ENCODE results near the gene CHRNA1. TPM values are rescaled to one million over a fixed set of nuclear protein-coding genes. Genes with fewer than 3 reads are reported as not detected.
A peak's percentile ranks its signal among the peaks of the same experiment; 100 is the strongest.

The CHRNA1 gene
- total and polyA plus RNA-seq, 4 experiments from 2014 or later, result 0.26 to 1.8 TPM; not detected in 2

GRCh38 chr2:174777347-174778084 lies 13.2 kb upstream of the CHRNA1 start:
- Mint-ChIP-seq H3K27ac (peak overlapping the region; percentile 91 to 99 (median 98)), H3K36me3 (no peaks in the 10 kb centered on the region), H3K27me3 (no peaks in the 10 kb centered on the region), H3K9me3 (no peaks in the 10 kb centered on the region), H3K4me1 (peaks cover 34 to 60% (median 47%) of the 10 kb centered on the region in 4 donors), H3K4me3 (peak overlapping the region in 6 of 8 donors; percentile 29 to 84 (median 58))
- H3K9me3 ChIP-seq (ENCODE audit: control insufficient read depth in 1 of 2, low read length in 2 of 2), result no peaks in the 10 kb centered on the region
- intact Hi-C loops (cut with micrococcal nuclease), result loop anchor here (1.0 to 10.0 kb wide), 2 partner anchors 28 to 387 kb away; partner anchors contain the start of gene ATF2
- ChIA-PET POLR2A (ENCODE audit: partially characterized antibody) (interaction anchor here (0.9 to 2.0 kb wide), 4 partner anchors 11 to 80 kb away, joined by 3 to 7 read pairs (median 4); no protein-coding TSS in a partner anchor), CTCF (ENCODE audit: partially characterized antibody) (interaction anchor here (1.0 to 2.0 kb wide), 3 partner anchors 26 to 80 kb away, joined by 3 to 8 read pairs (median 3); no protein-coding TSS in a partner anchor)
- DNase-seq, result no peak
- H3K27me3 ChIP-seq (ENCODE audit: insufficient read depth, low read length), result no peaks in the 10 kb centered on the region
- no peaks in the 10 kb centered on the region for H3K36me3 ChIP-seq (ENCODE audit: insufficient read depth, low read length)
- H3K4me1 ChIP-seq (ENCODE audit: insufficient read depth, low read length), result peaks cover 50% of the 10 kb centered on the region
- H3K4me3 ChIP-seq (ENCODE audit: low read length in 2 of 2), result no peak overlapping the region
- peak overlapping the region; percentile 57 for H3K27ac ChIP-seq (ENCODE audit: low read depth, low read length)

- Histone ChIP-seq H3K27ac (ENCODE audit: low read depth, low read length) (no peak overlapping the region), H3K4me3 (ENCODE audit: low read length in 2 of 2) (no peak overlapping the region), H3K36me3 (ENCODE audit: insufficient read depth, low read length) (no peaks in the 10 kb centered on the region), H3K9me3 (ENCODE audit: control insufficient read depth in 1 of 2, low read length in 2 of 2) (no peaks in the 10 kb centered on the region), H3K4me1 (ENCODE audit: insufficient read depth, low read length) (peaks cover 50% of the 10 kb centered on the region), H3K27me3 (ENCODE audit: insufficient read depth, low read length) (no peaks in the 10 kb centered on the region)
- intact Hi-C loops (cut with micrococcal nuclease), result loop anchor here (10.0 kb wide), 1 partner anchor 388 kb away; the partner anchor contains the start of gene ATF2
- DNase-seq, result no peak
- POLR2A ChIA-PET (ENCODE audit: partially characterized antibody), result interaction anchor here (1.2 to 2.0 kb wide), 3 partner anchors 12 to 80 kb away, joined by 4 to 7 read pairs (median 4); no protein-coding TSS in a partner anchor
- Mint-ChIP-seq H3K9me3 (no peaks in the 10 kb centered on the region), H3K27ac (peak overlapping the region in 6 of 7 donors; percentile 42 to 99 (median 98)), H3K36me3 (no peaks in the 10 kb centered on the region), H3K27me3 (no peaks in the 10 kb centered on the region), H3K4me1 (peaks cover 33 to 60% (median 47%) of the 10 kb centered on the region in 4 donors), H3K4me3 (no peak overlapping the region)
- CTCF ChIA-PET (ENCODE audit: partially characterized antibody), result interaction anchor here (2.0 to 7.9 kb wide), 4 partner anchors 27 to 215 kb away, joined by 8 to 70 read pairs (median 13); no protein-coding TSS in a partner anchor
Observed at GRCh38 chr2:174776675-174777074, 12.4 kb upstream of the CHRNA1 start.

- Mint-ChIP-seq H3K4me3 (peak overlapping the region in 1 of 8 donors; percentile 2), H3K27ac (peak overlapping the region in 5 of 7 donors; percentile 93 to 99 (median 98)), H3K36me3 (no peaks in the 10 kb centered on the region), H3K27me3 (no peaks in the 10 kb centered on the region), H3K9me3 (no peaks in the 10 kb centered on the region), H3K4me1 (peaks cover 33 to 60% (median 47%) of the 10 kb centered on the region in 4 donors)
- no peak overlapping the region for H3K27ac ChIP-seq (ENCODE audit: low read depth, low read length)
- no peaks in the 10 kb centered on the region for H3K36me3 ChIP-seq (ENCODE audit: insufficient read depth, low read length)
- ChIA-PET CTCF (ENCODE audit: partially characterized antibody) (interaction anchor here (1.2 to 7.9 kb wide), 5 partner anchors 13 to 215 kb away, joined by 3 to 70 read pairs (median 13); no protein-coding TSS in a partner anchor), POLR2A (ENCODE audit: partially characterized antibody) (interaction anchor here (1.2 to 2.0 kb wide), 2 partner anchors 13 to 79 kb away, joined by 4 to 7 read pairs; no protein-coding TSS in a partner anchor)
- intact Hi-C loops (cut with micrococcal nuclease), result loop anchor here (10.0 kb wide), 1 partner anchor 389 kb away; the partner anchor contains the start of gene ATF2
- H3K9me3 ChIP-seq (ENCODE audit: control insufficient read depth in 1 of 2, low read length in 2 of 2), result no peaks in the 10 kb centered on the region
- no peak overlapping the region for H3K4me3 ChIP-seq (ENCODE audit: low read length in 2 of 2)
- DNase-seq, result no peak
- no peaks in the 10 kb centered on the region for H3K27me3 ChIP-seq (ENCODE audit: insufficient read depth, low read length)
- H3K4me1 ChIP-seq (ENCODE audit: insufficient read depth, low read length), result peaks cover 50% of the 10 kb centered on the region
Observed at GRCh38 chr2:174776223-174776622, 12.0 kb upstream of the CHRNA1 start.

- Mint-ChIP-seq H3K4me3 (no peak overlapping the region), H3K9me3 (no peaks in the 10 kb centered on the region), H3K4me1 (peaks cover 35 to 59% (median 45%) of the 10 kb centered on the region in 4 donors), H3K36me3 (no peaks in the 10 kb centered on the region), H3K27me3 (no peaks in the 10 kb centered on the region), H3K27ac (peak overlapping the region in 6 of 7 donors; percentile 19 to 99 (median 78))
- ChIA-PET CTCF (ENCODE audit: partially characterized antibody) (interaction anchor here (0.9 to 7.9 kb wide), 11 partner anchors 9 to 216 kb away, joined by 3 to 70 read pairs (median 5); partner anchors contain the start of gene CHRNA1), POLR2A (ENCODE audit: partially characterized antibody) (interaction anchor here (0.8 to 2.0 kb wide), 2 partner anchors 12 to 13 kb away, joined by 3 to 7 read pairs; no protein-coding TSS in a partner anchor)
- H3K27ac ChIP-seq (ENCODE audit: low read depth, low read length), result no peak overlapping the region
- H3K4me3 ChIP-seq (ENCODE audit: low read length in 2 of 2), result no peak overlapping the region
- DNase-seq, result no peak
- H3K36me3 ChIP-seq (ENCODE audit: insufficient read depth, low read length), result no peaks in the 10 kb centered on the region
- H3K4me1 ChIP-seq (ENCODE audit: insufficient read depth, low read length), result peaks cover 50% of the 10 kb centered on the region
- H3K27me3 ChIP-seq (ENCODE audit: insufficient read depth, low read length), result no peaks in the 10 kb centered on the region
- intact Hi-C loops (cut with micrococcal nuclease), result loop anchor here (10.0 kb wide), 1 partner anchor 389 kb away; the partner anchor contains the start of gene ATF2
- H3K9me3 ChIP-seq (ENCODE audit: control insufficient read depth in 1 of 2, low read length in 2 of 2), result no peaks in the 10 kb centered on the region
Observed at GRCh38 chr2:174775571-174775980, 11.3 kb upstream of the CHRNA1 start.

- H3K27ac Mint-ChIP-seq, result peak overlapping the region in 6 of 7 donors; percentile 33 to 71 (median 46)
- POLR2A ChIA-PET (ENCODE audit: partially characterized antibody), result no interaction called here
- H3K36me3 Mint-ChIP-seq, result no peaks in the 10 kb centered on the region
- Histone ChIP-seq H3K9me3 (ENCODE audit: control insufficient read depth in 1 of 2, low read length in 2 of 2) (no peaks in the 10 kb centered on the region), H3K27ac (ENCODE audit: low read depth, low read length) (no peak overlapping the region), H3K36me3 (ENCODE audit: insufficient read depth, low read length) (no peaks in the 10 kb centered on the region), H3K4me1 (ENCODE audit: insufficient read depth, low read length) (peaks cover 43% of the 10 kb centered on the region), H3K4me3 (ENCODE audit: low read length in 2 of 2) (no peak overlapping the region), H3K27me3 (ENCODE audit: insufficient read depth, low read length) (no peaks in the 10 kb centered on the region)
- H3K9me3 Mint-ChIP-seq, result no peaks in the 10 kb centered on the region
- H3K4me3 Mint-ChIP-seq, result no peak overlapping the region
- CTCF ChIA-PET (ENCODE audit: partially characterized antibody), result interaction anchor here (0.9 to 7.9 kb wide), 11 partner anchors 9 to 216 kb away, joined by 3 to 70 read pairs (median 5); partner anchors contain the start of gene CHRNA1
- intact Hi-C loops (cut with micrococcal nuclease), result loop anchor here (10.0 kb wide), 1 partner anchor 390 kb away; the partner anchor contains the start of gene ATF2
- no peaks in the 10 kb centered on the region for H3K27me3 Mint-ChIP-seq
- H3K4me1 Mint-ChIP-seq, result peaks cover 35 to 52% (median 39%) of the 10 kb centered on the region in 4 donors
- no peak for DNase-seq
Observed at GRCh38 chr2:174774886-174775285, 10.6 kb upstream of the CHRNA1 start.

DNA sequence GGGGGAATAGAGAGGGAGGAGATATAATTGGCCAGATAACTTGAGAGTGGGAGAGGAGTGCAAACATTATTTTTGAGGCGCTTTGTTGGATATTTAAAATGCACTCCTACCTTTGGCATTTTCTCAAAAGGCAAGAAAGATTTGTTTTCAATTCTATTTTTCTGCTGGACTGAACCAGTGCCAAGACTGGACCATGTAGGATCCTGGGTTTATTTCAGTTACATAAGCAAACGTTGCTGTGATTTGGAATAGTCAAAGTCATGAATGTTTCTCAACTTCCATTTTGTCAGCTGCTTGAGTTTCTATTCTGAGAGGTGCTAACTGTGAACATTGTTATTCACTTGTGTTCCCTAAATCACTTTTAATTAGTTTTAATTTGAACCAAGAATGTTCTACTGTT lies 8.9 kb upstream of the CHRNA1 start:
- Mint-ChIP-seq H3K4me3 (no peak overlapping the region), H3K27ac (peak overlapping the region in 4 of 7 donors; percentile 3 to 59 (median 22)), H3K27me3 (no peaks in the 10 kb centered on the region), H3K4me1 (peaks cover 21 to 36% (median 25%) of the 10 kb centered on the region in 4 donors), H3K36me3 (no peaks in the 10 kb centered on the region), H3K9me3 (peaks cover 0 to 2% (median 0%) of the 10 kb centered on the region in 8 donors)
- H3K4me3 ChIP-seq (ENCODE audit: low read length in 2 of 2), result no peak overlapping the region
- no peaks in the 10 kb centered on the region for H3K27me3 ChIP-seq (ENCODE audit: insufficient read depth, low read length)
- no peaks in the 10 kb centered on the region for H3K36me3 ChIP-seq (ENCODE audit: insufficient read depth, low read length)
- no peak for DNase-seq
- H3K27ac ChIP-seq (ENCODE audit: low read depth, low read length), result no peak overlapping the region
- POLR2A ChIA-PET (ENCODE audit: partially characterized antibody), result no interaction called here
- CTCF ChIA-PET (ENCODE audit: partially characterized antibody), result interaction anchor here (1.0 to 7.9 kb wide), 6 partner anchors 10 to 218 kb away, joined by 3 to 70 read pairs (median 18); no protein-coding TSS in a partner anchor
- no peaks in the 10 kb centered on the region for H3K9me3 ChIP-seq (ENCODE audit: control insufficient read depth in 1 of 2, low read length in 2 of 2)
- intact Hi-C loops (cut with micrococcal nuclease), result loop anchor here (10.0 kb wide), 1 partner anchor 392 kb away; the partner anchor contains the start of gene ATF2
- H3K4me1 ChIP-seq (ENCODE audit: insufficient read depth, low read length), result peaks cover 26% of the 10 kb centered on the region

Measured in CD4-positive, alpha-beta memory T cell (primary cell).